HG02885 (cell line): ENCODE results near the gene TMEM129.
"Not testable (repeated sequence)": the region's sequence is repeated elsewhere in the genome, so short reads cannot be mapped to it uniquely, and the experiment has no call there.

Experiments
- ATAC-seq: cut with Tn5 transposase; IDR thresholded peaks from one replicate; pipeline ENCODE4 v1.9.1; 2021; ENCODE audit warnings: mild to moderate bottlenecking; ENCODE audit not compliant: unreplicated experiment, poor library complexity

The TMEM129 gene

GRCh38 chr4:1674682-1675081, 46.4 kb downstream of the TMEM129 start:
- no peak for ATAC-seq

GRCh38 chr4:1673671-1674070, 47.5 kb downstream of the TMEM129 start:
- ATAC-seq = no peak

GRCh38 chr4:1671011-1671410, 50.1 kb downstream of the TMEM129 start:
- ATAC-seq = not testable (repeated sequence)

GRCh38 chr4:1670279-1670678, 50.8 kb downstream of the TMEM129 start:
- no peak for ATAC-seq

GRCh38 chr4:1669850-1670249, 51.3 kb downstream of the TMEM129 start:
- no peak for ATAC-seq

GRCh38 chr4:1669270-1669669, 51.9 kb downstream of the TMEM129 start:
- no peak for ATAC-seq

GRCh38 chr4:1668488-1668840, 52.7 kb downstream of the TMEM129 start:
- ATAC-seq = no peak

GRCh38 chr4:1667273-1667672, 53.9 kb downstream of the TMEM129 start:
- ATAC-seq = no peak

GRCh38 chr4:1666391-1666790, 54.7 kb downstream of the TMEM129 start:
- no peak for ATAC-seq
